Activated CD4-positive, alpha-beta T cell treated with anti-CD3 and anti-CD28 coated beads for 48 hours (primary cell): Measurements from ENCODE around the gene CCDC91.
"Not testable (repeated sequence)": the region's sequence is repeated elsewhere in the genome, so short reads cannot be mapped to it uniquely, and the experiment has no call there.

Source experiments
- DNase-seq: peaks from one replicate; pipeline ENCODE4 v3.0.0-alpha.2; 2020

Gene CCDC91

DNA sequence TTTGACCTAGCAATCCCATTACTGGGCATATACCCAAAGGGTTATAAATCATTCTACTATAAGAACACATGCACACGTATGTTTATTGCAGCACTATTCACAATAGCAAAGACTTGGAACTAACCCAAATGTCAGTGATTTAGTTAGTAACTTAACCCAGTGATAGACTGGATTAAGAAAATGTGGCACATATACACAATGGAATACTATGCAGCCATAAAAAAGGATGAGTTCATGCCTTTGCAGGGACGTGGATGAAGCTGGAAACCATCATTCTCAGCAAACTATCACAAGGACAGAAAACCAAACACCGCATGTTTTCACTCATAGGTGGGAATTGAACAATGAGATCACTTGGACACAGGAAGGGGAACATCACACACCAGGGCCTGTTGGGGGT, 189.5 kb downstream of the CCDC91 start:
- not testable (repeated sequence) for DNase-seq

DNA sequence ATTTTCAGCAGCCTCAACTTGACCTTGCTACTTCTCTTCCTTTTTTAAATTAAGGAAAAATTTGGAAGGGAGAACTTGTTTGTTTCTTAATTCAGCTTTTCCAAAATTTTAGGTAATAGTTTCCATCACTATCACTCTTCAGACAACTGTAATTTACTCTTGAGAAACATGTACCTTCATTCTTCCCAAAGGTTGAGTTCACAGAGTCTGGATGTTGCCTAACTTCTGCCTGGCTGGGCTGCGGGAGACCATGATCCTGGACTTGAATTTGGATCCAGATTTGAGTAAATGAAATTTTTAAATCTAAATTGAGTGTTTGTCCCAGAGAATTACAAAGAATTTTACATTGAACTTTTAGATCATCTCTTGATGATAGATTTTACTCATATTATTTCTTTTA, 193.1 kb downstream of the CCDC91 start:
- DNase-seq: no peak

DNA sequence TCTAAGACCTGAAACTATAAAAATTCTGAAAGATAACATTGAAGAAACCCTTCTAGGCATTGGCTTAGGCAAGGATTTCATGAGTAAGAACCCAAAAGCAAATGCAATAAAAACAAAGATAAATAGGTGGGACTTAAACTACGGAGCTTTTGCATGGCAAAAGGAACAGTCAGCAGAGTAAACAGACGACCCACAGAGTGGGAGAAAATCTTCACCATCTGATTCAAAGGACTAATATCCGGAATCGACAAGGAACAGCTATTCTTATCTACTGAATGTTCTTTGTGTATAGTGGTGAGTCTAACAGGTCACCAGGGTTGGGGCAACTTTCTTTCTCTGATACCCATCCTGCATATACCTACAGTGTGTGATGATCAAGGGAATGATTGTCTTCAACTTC, 198.6 kb downstream of the CCDC91 start:
- DNase-seq: no peak

- no peak for DNase-seq
Measured at GRCh38 chr12:28390206-28390605, 199.9 kb downstream of the CCDC91 start.

- DNase-seq: no peak
Measured at GRCh38 chr12:28390761-28391385, 200.6 kb downstream of the CCDC91 start.

- DNase-seq: no peak
Measured at GRCh38 chr12:28409892-28410291, 219.6 kb downstream of the CCDC91 start.

- DNase-seq: no peak
Measured at GRCh38 chr12:28413460-28414109, 223.3 kb downstream of the CCDC91 start.

- no peak for DNase-seq
Measured at GRCh38 chr12:28415755-28416154, 225.5 kb downstream of the CCDC91 start.

- DNase-seq: no peak
Measured at GRCh38 chr12:28421374-28421773, 231.1 kb downstream of the CCDC91 start.

- DNase-seq: no peak
Measured at GRCh38 chr12:28424965-28425364, 234.7 kb downstream of the CCDC91 start.

DNA sequence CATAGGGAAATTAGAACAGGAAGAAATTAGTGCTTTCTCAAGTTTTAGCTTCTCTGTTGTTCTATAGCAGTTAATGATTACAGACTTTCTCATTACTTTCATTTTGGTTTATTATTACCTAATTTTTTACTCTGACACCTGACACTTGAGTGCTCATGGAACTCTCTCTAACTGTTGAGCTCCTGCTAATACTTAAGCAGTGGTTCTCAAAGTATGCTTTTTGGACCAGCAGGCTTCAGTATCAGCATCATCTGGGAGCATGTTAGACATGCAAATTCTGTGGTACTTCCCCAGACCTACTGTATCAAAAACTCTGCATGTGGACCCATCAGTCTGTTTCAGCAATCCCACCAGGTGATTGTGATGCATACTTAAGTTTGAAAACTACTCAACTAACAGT, 235.3 kb downstream of the CCDC91 start:
- no peak for DNase-seq

DNA sequence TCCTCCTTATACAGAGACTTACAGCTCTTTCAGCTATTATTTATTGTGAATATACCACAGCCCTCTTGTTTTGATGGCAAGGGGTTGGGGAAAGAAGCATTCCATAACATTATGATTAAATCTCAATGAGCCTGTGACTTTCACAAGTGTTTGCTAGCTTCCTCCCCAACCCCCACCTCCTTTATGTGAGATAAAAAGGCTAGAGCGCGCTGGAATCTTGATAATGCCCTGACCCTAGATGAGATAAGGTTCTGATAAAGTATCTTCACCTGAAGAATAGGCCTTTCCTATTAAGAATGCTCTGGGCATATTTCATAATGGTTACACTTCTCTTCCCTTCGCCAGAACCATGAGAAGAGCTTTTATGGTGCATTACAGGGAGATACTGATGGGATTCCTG, 236.8 kb downstream of the CCDC91 start:
- DNase-seq: no peak

- DNase-seq: no peak
Measured at GRCh38 chr12:28440081-28440608, 249.9 kb downstream of the CCDC91 start.

DNA sequence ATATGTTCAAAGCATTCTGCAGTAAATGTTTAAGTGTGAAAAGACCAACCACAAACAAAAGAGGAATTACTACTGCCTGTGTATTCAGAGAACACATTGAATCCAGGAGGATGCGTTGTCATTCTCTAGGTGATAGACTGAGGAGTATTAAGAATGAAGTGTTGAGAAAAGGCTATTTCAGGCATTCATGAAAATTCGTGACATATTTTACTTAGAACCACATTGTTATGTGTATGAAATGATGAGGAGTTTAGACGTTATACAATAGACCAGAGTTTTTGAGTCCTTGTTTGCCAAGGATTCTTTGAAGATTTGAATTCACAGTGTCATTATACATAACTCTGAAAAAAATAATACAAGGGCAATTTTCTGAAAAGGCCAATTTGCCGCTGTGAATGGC, 251.8 kb downstream of the CCDC91 start:
- DNase-seq: no peak

DNA sequence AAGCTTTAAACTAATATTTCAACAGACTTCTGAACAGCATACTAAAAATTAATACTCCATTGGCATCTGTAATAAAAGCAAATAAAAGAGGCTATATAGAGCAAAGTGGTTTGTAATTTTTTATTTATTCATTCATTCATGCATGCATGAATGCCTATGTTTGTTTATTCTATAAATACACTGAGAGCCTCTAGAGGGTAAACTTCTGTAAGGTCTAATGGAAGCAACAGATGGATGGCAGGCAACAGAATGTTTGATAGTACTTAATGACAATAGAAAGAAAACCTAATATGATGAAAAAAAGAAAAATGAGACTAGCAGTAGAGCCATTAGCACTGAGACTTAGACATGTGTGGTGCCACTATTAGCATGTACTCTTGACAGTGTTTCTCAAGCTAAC, 253.1 kb downstream of the CCDC91 start:
- no peak for DNase-seq

DNA sequence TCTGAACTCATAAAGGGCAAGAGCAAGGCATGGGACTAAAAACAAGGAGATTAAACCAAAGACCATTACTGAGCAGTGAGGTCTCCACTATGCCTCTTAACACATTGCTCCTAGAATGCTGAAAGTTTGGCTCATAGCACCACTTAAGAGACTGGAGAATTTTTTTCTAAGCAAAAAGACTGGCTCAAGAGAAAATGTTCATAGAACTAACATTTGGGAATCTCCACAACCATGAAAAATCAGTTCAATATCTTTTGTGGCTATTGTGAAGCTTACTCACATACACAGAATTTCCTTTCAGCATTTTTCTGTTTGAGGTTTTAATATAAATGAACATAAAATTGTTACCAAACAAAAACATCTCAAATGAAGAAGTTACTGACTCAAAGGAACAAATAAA, 255.8 kb downstream of the CCDC91 start:
- DNase-seq: no peak

DNA sequence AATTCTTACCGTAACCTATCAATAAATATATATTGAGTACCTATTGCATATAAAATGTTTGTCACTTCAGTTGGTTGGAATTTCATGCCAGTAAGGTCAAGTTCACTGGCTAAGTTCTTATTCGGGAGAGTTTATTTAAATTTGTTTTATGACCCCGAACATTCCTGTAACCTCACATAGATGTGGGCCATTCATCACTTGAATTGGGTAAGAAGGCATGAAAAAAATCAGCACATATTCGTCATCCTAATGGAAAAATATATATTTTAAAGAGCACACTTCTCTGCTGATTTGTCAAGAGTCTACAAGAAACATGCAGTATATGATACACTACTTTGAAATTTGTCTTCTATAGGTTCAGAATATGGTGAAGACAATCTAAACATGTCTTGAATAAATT, 263.4 kb downstream of the CCDC91 start:
- no peak for DNase-seq

DNA sequence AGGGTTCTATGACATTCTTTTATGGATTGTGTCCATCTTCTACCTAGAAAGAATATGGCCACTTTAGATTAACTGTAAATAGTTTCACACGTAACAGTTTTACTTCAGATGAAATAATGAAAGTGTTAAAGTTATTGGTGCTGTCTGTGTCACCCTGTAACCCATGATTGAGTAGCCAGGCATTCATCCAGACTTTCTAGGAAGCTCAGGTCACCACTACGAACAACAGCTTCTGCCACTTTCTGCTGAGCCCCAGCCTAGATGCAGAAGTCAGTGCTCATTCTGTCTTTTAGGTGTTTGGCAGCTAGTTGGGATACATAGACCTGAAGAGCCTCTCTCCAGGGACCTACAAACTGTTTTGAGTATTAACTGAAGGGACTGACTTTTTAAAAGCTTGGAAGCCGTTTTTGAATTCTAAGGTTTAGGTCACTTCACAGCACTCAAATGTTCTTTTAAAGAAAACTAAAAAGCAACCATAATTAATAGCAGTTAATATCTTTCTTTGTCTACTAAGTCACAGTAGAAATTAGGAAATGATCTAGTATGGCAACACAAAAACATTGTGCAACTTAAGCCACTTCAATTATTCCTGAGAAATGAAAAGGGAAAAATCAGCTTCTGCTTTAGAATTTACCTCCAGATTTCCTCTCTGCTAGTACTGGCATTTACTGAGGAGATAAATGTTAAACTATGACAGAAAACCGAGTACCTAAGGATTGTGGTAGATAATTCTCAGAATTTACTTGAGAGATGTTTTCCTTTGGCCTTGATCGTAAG, 266.9 kb downstream of the CCDC91 start:
- no peak for DNase-seq

- no peak for DNase-seq
Measured at GRCh38 chr12:28457785-28458184, 267.5 kb downstream of the CCDC91 start.

DNA sequence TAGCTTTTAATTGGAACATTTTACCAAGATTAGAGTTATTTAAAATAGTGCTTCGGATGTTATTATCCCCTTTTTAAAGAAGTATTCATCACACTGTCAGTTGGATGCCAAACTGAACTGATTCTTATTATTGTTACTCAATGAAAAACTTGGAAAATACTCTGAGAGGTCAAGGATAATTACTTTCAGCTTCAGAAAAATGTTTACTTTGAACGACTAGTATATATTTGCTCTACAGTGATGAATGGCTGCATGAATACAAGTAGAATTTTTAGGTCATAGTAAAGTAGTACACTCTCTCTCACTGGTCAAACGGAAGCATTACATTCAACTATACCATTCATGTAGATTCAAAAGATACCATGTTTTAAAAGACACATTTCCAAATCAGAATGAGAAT, 269.2 kb downstream of the CCDC91 start:
- no peak for DNase-seq

GRCh38 chr12:28460420-28461130, 270.3 kb downstream of the CCDC91 start:
- no peak for DNase-seq

DNA sequence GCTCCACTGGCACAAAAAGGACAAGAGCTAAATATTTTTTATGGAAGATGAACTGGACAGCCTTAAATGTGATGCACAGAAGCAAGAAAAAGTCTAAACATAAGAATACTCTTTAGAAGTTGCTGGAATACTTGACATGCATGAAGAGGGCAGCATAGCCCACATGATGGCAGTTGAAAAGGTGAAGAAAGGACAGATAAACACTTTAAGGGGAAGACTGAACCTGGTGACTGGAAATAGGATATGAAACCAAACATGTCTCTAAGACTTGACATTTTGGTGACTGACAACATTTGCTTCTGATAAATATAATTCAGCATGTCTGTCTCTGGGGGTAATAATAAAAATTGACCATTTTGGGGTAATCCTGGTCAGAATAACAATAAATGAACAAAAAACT, 273.1 kb downstream of the CCDC91 start:
- DNase-seq: no peak

- DNase-seq: not testable (repeated sequence)
Measured at GRCh38 chr12:28471762-28472161, 281.5 kb downstream of the CCDC91 start.
